H9 (cell line): Measurements from ENCODE around the gene MAL. TPM values are rescaled to one million over a fixed set of nuclear protein-coding genes. Genes with fewer than 3 reads are reported as not detected.

Experiments used
- DNase-seq: peaks from one replicate; pipeline ENCODE4 v3.0.0-alpha.2; 2017
- H2AFZ ChIP-seq: one replicate; pipeline ENCODE4 v1.6.1; 2013; ENCODE audit warnings: mild to moderate bottlenecking, low read length, control low read depth, moderate library complexity
- H2AK5ac ChIP-seq: 2 replicates; pipeline ENCODE4 v1.6.1; 2013; ENCODE audit warnings: low read length, control low read depth, mixed read lengths; ENCODE audit not compliant: insufficient read length
- H2BK120ac ChIP-seq: one replicate; pipeline ENCODE4 v1.6.1; 2013; ENCODE audit warnings: low read depth, mild to moderate bottlenecking, low read length, control low read depth, inconsistent platforms; ENCODE audit not compliant: poor library complexity, severe bottlenecking
- H2BK12ac ChIP-seq: 2 replicates; pipeline ENCODE4 v1.6.1; 2013; ENCODE audit warnings: low read length, control low read depth, mixed read lengths, low read depth; ENCODE audit not compliant: insufficient read length
- H2BK15ac ChIP-seq: 2 replicates; pipeline ENCODE4 v1.6.1; 2013; ENCODE audit warnings: low read depth, low read length, control low read depth
- H2BK20ac ChIP-seq: one replicate; pipeline ENCODE4 v1.6.1; 2013; ENCODE audit warnings: low read depth, mild to moderate bottlenecking, low read length, control low read depth, inconsistent platforms; ENCODE audit not compliant: poor library complexity, severe bottlenecking
- H2BK5ac ChIP-seq: 2 replicates; pipeline ENCODE4 v1.6.1; 2013; ENCODE audit warnings: low read length, control low read depth, mixed read lengths; ENCODE audit not compliant: insufficient read length
- H3K14ac ChIP-seq: 2 replicates; pipeline ENCODE4 v1.6.1; 2013; ENCODE audit warnings: low read length, control low read depth; ENCODE audit not compliant: insufficient read depth
- H3K18ac ChIP-seq: 2 replicates; pipeline ENCODE4 v1.6.1; 2013; ENCODE audit warnings: low read depth, mild to moderate bottlenecking, mixed read lengths, low read length, control low read depth; ENCODE audit not compliant: insufficient read length
- H3K23ac ChIP-seq: 2 replicates; pipeline ENCODE4 v1.6.1; 2013; ENCODE audit warnings: low read length, control low read depth, mixed read lengths, low read depth; ENCODE audit not compliant: insufficient read length
- H3K23me2 ChIP-seq: 2 replicates; pipeline ENCODE4 v1.6.1; 2013; ENCODE audit warnings: low read depth, mild to moderate bottlenecking, mixed read lengths, low read length, control low read depth; ENCODE audit not compliant: insufficient read length, poor library complexity, severe bottlenecking
- H3K27ac ChIP-seq: 2 replicates; pipeline ENCODE4 v1.5.1; 2013; ENCODE audit warnings: low read length, control low read depth, mixed read lengths, low read depth; ENCODE audit not compliant: insufficient read length
- H3K27me3 ChIP-seq: 2 replicates; pipeline ENCODE4 v1.6.1; 2013; ENCODE audit warnings: low read length, control low read depth, inconsistent platforms; ENCODE audit not compliant: insufficient read depth
- H3K4ac ChIP-seq: 2 replicates; pipeline ENCODE4 v1.6.1; 2013; ENCODE audit warnings: low read depth, mild to moderate bottlenecking, control low read depth, inconsistent platforms, low read length, moderate library complexity
- H3K4me1 ChIP-seq: 2 replicates; pipeline ENCODE4 v1.6.1; 2013; ENCODE audit warnings: low read length, control low read depth, inconsistent platforms; ENCODE audit not compliant: insufficient read depth
- H3K4me2 ChIP-seq: 2 replicates; pipeline ENCODE4 v1.6.1; 2013; ENCODE audit warnings: low read length, control low read depth, mixed read lengths; ENCODE audit not compliant: insufficient read length, insufficient read depth
- H3K56ac ChIP-seq: 2 replicates; pipeline ENCODE4 v1.6.1; 2013; ENCODE audit warnings: low read depth, mild to moderate bottlenecking, mixed read lengths, low read length, control low read depth; ENCODE audit not compliant: insufficient read length
- H3K79me1 ChIP-seq: 2 replicates; pipeline ENCODE4 v1.6.1; 2013; ENCODE audit warnings: low read depth, mild to moderate bottlenecking, moderate library complexity, low read length, control low read depth, inconsistent platforms; ENCODE audit not compliant: insufficient read depth, poor library complexity, severe bottlenecking
- H3K79me2 ChIP-seq: 2 replicates; pipeline ENCODE4 v1.6.1; 2013; ENCODE audit warnings: low read length, control low read depth, inconsistent platforms; ENCODE audit not compliant: insufficient read depth
- H3K9ac ChIP-seq: 2 replicates; pipeline ENCODE4 v1.6.1; 2013; ENCODE audit warnings: low read length, control low read depth, mixed read lengths; ENCODE audit not compliant: insufficient read length; ENCODE audit errors: extremely low read depth
- H3K9me3 ChIP-seq: one replicate; pipeline ENCODE4 v1.6.1; 2013; ENCODE audit warnings: low read depth, low read length, inconsistent platforms; ENCODE audit not compliant: control insufficient read depth
- H3T11ph ChIP-seq: one replicate; pipeline ENCODE4 v1.6.1; 2013; ENCODE audit warnings: mild to moderate bottlenecking, low read length, control low read depth, inconsistent platforms
- H4K20me1 ChIP-seq: one replicate; pipeline ENCODE4 v1.6.1; 2013; ENCODE audit not compliant: control insufficient read depth, insufficient read length, insufficient read depth
- H4K5ac ChIP-seq: 2 replicates; pipeline ENCODE4 v1.6.1; 2013; ENCODE audit warnings: low read depth, mild to moderate bottlenecking, mixed read lengths, low read length, control low read depth; ENCODE audit not compliant: insufficient read length
- H4K8ac ChIP-seq: replicated peaks from 2 replicates; pipeline ENCODE4 v1.6.1; 2013; ENCODE audit warnings: low read length, control low read depth, mixed read lengths, low read depth; ENCODE audit not compliant: insufficient read length
- H4K91ac ChIP-seq: 2 replicates; pipeline ENCODE4 v1.6.1; 2013; ENCODE audit warnings: low read depth, mild to moderate bottlenecking, moderate library complexity, mixed read lengths, low read length, control low read depth; ENCODE audit not compliant: insufficient read length
- H3K27ac Mint-ChIP-seq, 3 experiments: 2 replicates in 2 of 3; 3 replicates in 1 of 3; pipeline ENCODE4 v1.8.0; 2020 to 2021; ENCODE audit warnings: mixed read lengths in 3 of 3, mild to moderate bottlenecking in 1 of 3, moderate library complexity in 1 of 3
- H3K27me3 Mint-ChIP-seq: 2 replicates; pipeline ENCODE4 v1.8.0; 2021; ENCODE audit warnings: low read depth, mild to moderate bottlenecking, moderate library complexity, mixed read lengths
- H3K36me3 Mint-ChIP-seq, 3 experiments: 2 replicates in 2 of 3; 3 replicates in 1 of 3; pipeline ENCODE4 v1.8.0; 2020 to 2021; ENCODE audit warnings: low read depth in 3 of 3, mixed read lengths in 3 of 3; ENCODE audit not compliant: insufficient read depth in 1 of 3
- H3K4me1 Mint-ChIP-seq, 2 experiments: 2 replicates each; pipeline ENCODE4 v1.8.0; 2020; ENCODE audit warnings: mixed read lengths in 2 of 2
- H3K4me3 Mint-ChIP-seq, 2 experiments: 2 replicates in 1 of 2; 3 replicates in 1 of 2; pipeline ENCODE4 v1.8.0; 2020 to 2021; ENCODE audit warnings: mild to moderate bottlenecking in 2 of 2, mixed read lengths in 2 of 2, moderate library complexity in 1 of 2
- H3K9me3 Mint-ChIP-seq, 2 experiments: 2 replicates in 1 of 2; 3 replicates in 1 of 2; pipeline ENCODE4 v1.8.0; 2020; ENCODE audit warnings: mild to moderate bottlenecking in 2 of 2, mixed read lengths in 2 of 2, moderate library complexity in 1 of 2
- CTCF ChIP-seq: fragments of 200-600 bp; sonication (generic); conservative IDR thresholded peaks from 3 replicates; pipeline ENCODE4 v1.8.0; 2021; ENCODE audit warnings: antibody characterized with exemption, mild to moderate bottlenecking
- WGBS: extraction: QIAGEN DNeasy Blood & Tissue Kit; methylation state at CpG from one replicate; pipeline ENCODE4 v1.1.7; 2013; ENCODE audit warnings: missing lambda C conversion rate, low lambda C conversion rate, mixed read lengths; ENCODE audit not compliant: insufficient read length; ENCODE audit errors: extremely low coverage; 5-methylcytosine and 5-hydroxymethylcytosine counted together
- total RNA-seq: library from RNA; stranded (reverse); gene quantifications from 2 replicates; pipeline ENCODE4 v1.2.1, GENCODE V29; 2021

The MAL gene
- total RNA-seq, 1 experiment from 2014 or later, result not detected

- no peak overlapping the region for H4K5ac ChIP-seq
- no peaks in the 10 kb centered on the region for H3K4me1 ChIP-seq
- no CpG with 5 or more reads among the region's 5 CpGs for WGBS
- H2BK20ac ChIP-seq, result no peak overlapping the region
- no peak overlapping the region for H3K14ac ChIP-seq
- peaks cover 46% of the 10 kb centered on the region for H3K27me3 Mint-ChIP-seq
- no peaks in the 10 kb centered on the region for H3K23me2 ChIP-seq
- H3T11ph ChIP-seq, result no peak overlapping the region
- H2BK5ac ChIP-seq, result no peak overlapping the region
- no peak overlapping the region for H2BK15ac ChIP-seq
- no peak overlapping the region for H3K4me2 ChIP-seq
- no peaks in the 10 kb centered on the region for H3K79me2 ChIP-seq
- H2AK5ac ChIP-seq, result no peak overlapping the region
- no peak overlapping the region; a peak in 1 of 7 replicates for H3K27ac Mint-ChIP-seq
- peaks cover 10 to 18% of the 10 kb centered on the region in 2 experiments for H3K4me1 Mint-ChIP-seq
- H2BK120ac ChIP-seq, result no peak overlapping the region
- H3K9me3 ChIP-seq, result no peaks in the 10 kb centered on the region
- H2BK12ac ChIP-seq, result no peak overlapping the region
- H3K9ac ChIP-seq, result no peak overlapping the region
- H4K20me1 ChIP-seq, result no peaks in the 10 kb centered on the region
- H3K27ac ChIP-seq, result no peak overlapping the region
- H2AFZ ChIP-seq, result no peak overlapping the region
- no peak overlapping the region for H3K4me3 Mint-ChIP-seq
- no peaks in the 10 kb centered on the region for H3K9me3 Mint-ChIP-seq
- no peaks in the 10 kb centered on the region for H3K79me1 ChIP-seq
- no peak overlapping the region for H3K18ac ChIP-seq
- H3K27me3 ChIP-seq, result no peaks in the 10 kb centered on the region; the same call in 1 of the 2 replicates
- DNase-seq, result no peak
- H4K8ac ChIP-seq, result no peak overlapping the region
- TF ChIP-seq CTCF, result no peak
- no peak overlapping the region for H3K56ac ChIP-seq
- H3K36me3 Mint-ChIP-seq, result no peaks in the 10 kb centered on the region
- H3K4ac ChIP-seq, result no peak overlapping the region
- no peak overlapping the region for H3K23ac ChIP-seq
- H4K91ac ChIP-seq, result no peak overlapping the region
These were observed 24.4 kb upstream of the MAL start for GRCh38 chr2:95001051-95001562.
